Activated naive CD4-positive, alpha-beta T cell treated with anti-CD3 and anti-CD28 coated beads, Interleukin-2, amount 50 U/mL, for 16 hours (primary cell): Measurements from ENCODE around the gene FHIT.

Experiments used
- DNase-seq: peaks from one replicate; pipeline ENCODE4 v3.0.0-alpha.2; 2020

Gene FHIT

GRCh38 chr3:59998058-59998457, 1253.2 kb downstream of the FHIT start:
- no peak for DNase-seq

- no peak for DNase-seq
These were observed 1253.7 kb downstream of the FHIT start for GRCh38 chr3:59997583-59997982.

- no peak for DNase-seq
These were observed 1255.2 kb downstream of the FHIT start for GRCh38 chr3:59996056-59996455.

GRCh38 chr3:59995563-59995962, 1255.7 kb downstream of the FHIT start:
- DNase-seq: no peak

GRCh38 chr3:59994732-59995304, 1256.4 kb downstream of the FHIT start:
- no peak for DNase-seq

GRCh38 chr3:59992578-59992977, 1258.7 kb downstream of the FHIT start:
- peak; percentile 42 for DNase-seq

GRCh38 chr3:59990915-59991314, 1260.3 kb downstream of the FHIT start:
- DNase-seq: no peak

- no peak for DNase-seq
These were observed 1268.7 kb downstream of the FHIT start for GRCh38 chr3:59982510-59982909.

- no peak for DNase-seq
These were observed 1269.9 kb downstream of the FHIT start for GRCh38 chr3:59981377-59981776.

GRCh38 chr3:59980576-59980975, 1270.7 kb downstream of the FHIT start:
- DNase-seq: no peak

GRCh38 chr3:59979542-59979941, 1271.7 kb downstream of the FHIT start:
- DNase-seq: peak; percentile 48

GRCh38 chr3:59978979-59979378, 1272.3 kb downstream of the FHIT start:
- peak; percentile 53 for DNase-seq

- no peak for DNase-seq
These were observed 1280.5 kb downstream of the FHIT start for GRCh38 chr3:59970796-59971195.

- DNase-seq: no peak
These were observed 1280.9 kb downstream of the FHIT start for GRCh38 chr3:59970376-59970775.

- DNase-seq: no peak
These were observed 1282.7 kb downstream of the FHIT start for GRCh38 chr3:59968513-59969045.

- DNase-seq: no peak
These were observed 1287.6 kb downstream of the FHIT start for GRCh38 chr3:59963676-59964075.

- DNase-seq: no peak
These were observed 1294.1 kb downstream of the FHIT start for GRCh38 chr3:59957150-59957549.

GRCh38 chr3:59953104-59953503, 1298.1 kb downstream of the FHIT start:
- no peak for DNase-seq

- no peak for DNase-seq
These were observed 1301.9 kb downstream of the FHIT start for GRCh38 chr3:59949311-59949710.

- DNase-seq: no peak
These were observed 1304.9 kb downstream of the FHIT start for GRCh38 chr3:59946401-59946800.

- no peak for DNase-seq
These were observed 1310.5 kb downstream of the FHIT start for GRCh38 chr3:59940718-59941117.

- no peak for DNase-seq
These were observed 1311.3 kb downstream of the FHIT start for GRCh38 chr3:59939826-59940426.

- DNase-seq: no peak
These were observed 1312.4 kb downstream of the FHIT start for GRCh38 chr3:59938828-59939227.

GRCh38 chr3:59937201-59937600, 1314.1 kb downstream of the FHIT start:
- DNase-seq: no peak

GRCh38 chr3:59936472-59936871, 1314.8 kb downstream of the FHIT start:
- no peak for DNase-seq
